ENCODE results near the gene ORC5. TPM values are rescaled to one million over a fixed set of nuclear protein-coding genes. Genes with fewer than 3 reads are reported as not detected.
A peak's percentile ranks its signal among the peaks of the same experiment; 100 is the strongest.
"Not testable (repeated sequence)": the region's sequence is repeated elsewhere in the genome, so short reads cannot be mapped to it uniquely, and the experiment has no call there.

ORC5 gene
- total RNA-seq, 1 donor from 2014 or later, result 26.4 TPM

DNA sequence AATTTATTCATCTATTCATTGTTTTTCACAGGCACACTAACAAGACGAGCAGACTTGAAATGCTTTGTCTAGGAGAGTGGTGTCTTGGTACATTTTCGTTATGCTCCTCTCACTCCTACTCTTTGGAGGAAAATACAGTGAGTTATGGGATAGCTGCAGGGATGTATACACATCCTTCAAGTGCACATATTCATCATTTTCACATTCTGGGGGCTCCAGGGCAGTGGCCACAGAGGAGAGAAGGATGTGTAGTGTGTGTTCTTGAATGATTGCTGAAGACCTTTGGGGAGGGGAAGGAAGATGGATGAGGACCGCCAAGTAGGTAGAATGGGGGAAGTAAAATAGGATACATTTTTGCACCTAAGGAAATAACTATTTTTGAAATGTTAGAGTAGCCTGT lies 34.8 kb upstream of the ORC5 start:
- TF ChIP-seq, protein P1, sequence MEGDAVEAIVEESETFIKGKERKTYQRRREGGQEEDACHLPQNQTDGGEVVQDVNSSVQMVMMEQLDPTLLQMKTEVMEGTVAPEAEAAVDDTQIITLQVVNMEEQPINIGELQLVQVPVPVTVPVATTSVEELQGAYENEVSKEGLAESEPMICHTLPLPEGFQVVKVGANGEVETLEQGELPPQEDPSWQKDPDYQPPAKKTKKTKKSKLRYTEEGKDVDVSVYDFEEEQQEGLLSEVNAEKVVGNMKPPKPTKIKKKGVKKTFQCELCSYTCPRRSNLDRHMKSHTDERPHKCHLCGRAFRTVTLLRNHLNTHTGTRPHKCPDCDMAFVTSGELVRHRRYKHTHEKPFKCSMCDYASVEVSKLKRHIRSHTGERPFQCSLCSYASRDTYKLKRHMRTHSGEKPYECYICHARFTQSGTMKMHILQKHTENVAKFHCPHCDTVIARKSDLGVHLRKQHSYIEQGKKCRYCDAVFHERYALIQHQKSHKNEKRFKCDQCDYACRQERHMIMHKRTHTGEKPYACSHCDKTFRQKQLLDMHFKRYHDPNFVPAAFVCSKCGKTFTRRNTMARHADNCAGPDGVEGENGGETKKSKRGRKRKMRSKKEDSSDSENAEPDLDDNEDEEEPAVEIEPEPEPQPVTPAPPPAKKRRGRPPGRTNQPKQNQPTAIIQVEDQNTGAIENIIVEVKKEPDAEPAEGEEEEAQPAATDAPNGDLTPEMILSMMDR (IDR thresholded peaks at IDR 0.05; ENCODE audit: unreplicated experiment), result no peak
- Mint-ChIP-seq H3K4me3 (ENCODE audit: low read depth) (no peak overlapping the region), H3K4me1 (ENCODE audit: low read depth) (no peaks in the 10 kb centered on the region), H3K9me3 (ENCODE audit: low read depth) (no peaks in the 10 kb centered on the region), H3K36me3 (ENCODE audit: insufficient read depth) (no peaks in the 10 kb centered on the region), H3K27me3 (peaks cover 51% of the 10 kb centered on the region), H3K27ac (no peak overlapping the region)
- no peak for DNase-seq (ENCODE audit: low spot score, unreplicated experiment)

DNA sequence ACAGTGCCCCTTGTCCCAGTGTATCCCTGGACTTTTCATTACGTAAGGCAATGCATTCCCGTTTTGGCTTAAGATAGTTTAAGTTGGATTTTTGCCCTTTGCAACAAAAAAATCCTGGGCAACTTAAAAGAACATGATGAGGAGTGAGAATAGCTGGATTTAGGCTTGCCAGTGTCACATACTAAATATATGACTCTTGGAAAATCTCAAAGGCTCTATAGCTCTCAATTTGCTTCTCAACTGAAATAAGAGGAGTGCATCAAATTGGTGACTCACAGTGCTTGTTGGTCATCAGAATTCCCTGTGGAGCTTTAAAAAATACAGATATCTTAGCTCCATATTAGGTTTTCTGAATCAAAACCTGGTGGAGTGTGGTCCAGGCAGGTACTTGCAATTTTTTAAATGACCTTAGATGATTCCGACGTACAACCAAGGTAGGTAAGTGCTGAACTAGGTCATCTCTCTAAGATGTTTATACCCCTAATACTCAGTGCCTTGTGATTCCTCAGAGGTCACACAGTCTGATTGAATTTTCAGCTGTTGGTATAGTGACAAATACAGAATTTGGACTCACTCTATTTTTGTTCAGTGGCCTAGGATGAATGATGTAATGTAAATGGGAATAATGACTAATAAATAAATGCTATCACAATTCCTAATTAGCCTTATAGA lies 33.9 kb upstream of the ORC5 start:
- no peak overlapping the region for H3K4me3 Mint-ChIP-seq (ENCODE audit: low read depth)
- no peaks in the 10 kb centered on the region for H3K36me3 Mint-ChIP-seq (ENCODE audit: insufficient read depth)
- TF ChIP-seq, protein P1 (IDR thresholded peaks at IDR 0.05; ENCODE audit: unreplicated experiment), result no peak
- no peaks in the 10 kb centered on the region for H3K4me1 Mint-ChIP-seq (ENCODE audit: low read depth)
- no peak for DNase-seq (ENCODE audit: low spot score, unreplicated experiment)
- peaks cover 54% of the 10 kb centered on the region for H3K27me3 Mint-ChIP-seq
- H3K9me3 Mint-ChIP-seq (ENCODE audit: low read depth), result no peaks in the 10 kb centered on the region
- no peak overlapping the region for H3K27ac Mint-ChIP-seq

DNA sequence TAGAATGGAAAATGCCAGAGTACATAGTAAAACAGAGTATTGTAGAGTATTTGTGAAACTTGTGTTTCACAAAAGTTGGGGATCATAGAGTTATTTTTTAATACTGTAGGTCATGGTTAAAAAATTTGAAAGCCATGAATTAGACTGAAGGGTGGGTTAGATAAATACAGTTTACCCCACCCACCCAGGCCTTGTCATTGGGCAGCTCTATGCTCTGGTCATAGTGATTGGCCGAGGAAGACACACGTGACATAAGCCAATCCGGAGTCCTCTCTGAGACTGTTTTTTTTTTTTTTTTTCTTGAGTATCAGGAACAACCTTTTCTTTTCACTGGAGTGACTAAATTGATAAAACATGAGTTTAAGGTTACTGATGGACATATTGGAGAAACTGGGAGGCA lies 33.3 kb upstream of the ORC5 start:
- H3K27me3 Mint-ChIP-seq, result peaks cover 55% of the 10 kb centered on the region
- H3K27ac Mint-ChIP-seq, result no peak overlapping the region
- TF ChIP-seq, protein P1 (IDR thresholded peaks at IDR 0.05; ENCODE audit: unreplicated experiment), result no peak
- no peaks in the 10 kb centered on the region for H3K36me3 Mint-ChIP-seq (ENCODE audit: insufficient read depth)
- H3K4me1 Mint-ChIP-seq (ENCODE audit: low read depth), result no peaks in the 10 kb centered on the region
- no peak overlapping the region for H3K4me3 Mint-ChIP-seq (ENCODE audit: low read depth)
- DNase-seq (ENCODE audit: low spot score, unreplicated experiment), result no peak
- H3K9me3 Mint-ChIP-seq (ENCODE audit: low read depth), result no peaks in the 10 kb centered on the region

DNA sequence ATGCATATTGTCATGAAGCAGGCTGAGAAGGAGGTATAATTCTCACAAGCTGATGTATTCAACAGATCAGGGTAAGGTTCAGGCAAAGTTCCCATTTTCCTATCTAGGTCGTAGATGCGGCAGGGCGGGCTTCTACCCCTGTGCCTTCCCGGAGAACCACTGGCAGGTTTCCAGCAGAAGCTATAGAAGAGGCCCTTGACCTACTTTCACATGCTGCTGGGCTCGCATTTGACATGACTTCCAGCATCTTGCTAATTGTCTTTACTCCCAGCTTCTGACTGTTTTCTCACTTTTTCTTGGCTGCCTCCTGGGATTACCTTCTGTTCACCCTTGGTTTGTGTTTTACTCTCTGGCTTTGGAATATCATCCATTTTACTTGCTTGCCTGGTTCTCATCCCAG lies 32.6 kb upstream of the ORC5 start:
- Mint-ChIP-seq H3K27me3 (peaks cover 51% of the 10 kb centered on the region), H3K4me1 (ENCODE audit: low read depth) (no peaks in the 10 kb centered on the region), H3K36me3 (ENCODE audit: insufficient read depth) (no peaks in the 10 kb centered on the region), H3K9me3 (ENCODE audit: low read depth) (no peaks in the 10 kb centered on the region), H3K27ac (peak overlapping the region; percentile 31), H3K4me3 (ENCODE audit: low read depth) (no peak overlapping the region)
- DNase-seq (ENCODE audit: low spot score, unreplicated experiment), result no peak
- TF ChIP-seq, protein P1 (IDR thresholded peaks at IDR 0.05; ENCODE audit: unreplicated experiment), result no peak

DNA sequence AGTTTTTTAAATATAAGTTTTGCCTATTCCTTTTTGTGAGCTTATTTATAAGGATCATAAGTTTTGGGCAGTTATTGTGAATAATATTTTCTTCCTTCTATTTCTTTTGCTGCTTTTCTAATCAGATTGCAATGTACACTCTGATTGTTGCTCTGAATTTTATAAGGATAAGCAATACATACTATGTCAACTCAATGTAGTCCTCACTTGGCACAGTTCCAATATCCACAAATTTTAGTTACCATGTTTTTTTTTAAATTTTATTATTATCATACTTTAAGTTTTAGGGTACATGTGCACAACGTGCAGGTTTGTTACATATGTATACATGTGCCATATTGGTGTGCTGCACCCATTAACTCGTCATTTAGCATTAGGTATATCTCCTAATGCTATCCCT lies 27.2 kb upstream of the ORC5 start:
- not testable (repeated sequence) for H3K9me3 Mint-ChIP-seq (ENCODE audit: low read depth); H3K36me3 Mint-ChIP-seq (ENCODE audit: insufficient read depth); H3K4me3 Mint-ChIP-seq (ENCODE audit: low read depth); H3K27ac Mint-ChIP-seq; DNase-seq (ENCODE audit: low spot score, unreplicated experiment); H3K4me1 Mint-ChIP-seq (ENCODE audit: low read depth)
- H3K27me3 Mint-ChIP-seq, result peaks cover 49% of the 10 kb centered on the region
